SK-N-SH (cell line): ENCODE measurements around the gene MYH15. TPM values are rescaled to one million over a fixed set of nuclear protein-coding genes. Genes with fewer than 3 reads are reported as not detected.

Experiments used
- CTCF ChIA-PET: fragments of 300-600, 350-600 bp; formaldehyde crosslinking; extraction: SDS; loops from one replicate; lab custom pipeline; 2021; lab: Yijun Ruan, JAX
- POLR2A ChIA-PET: fragments of 350-600 bp; sonication (Branson Sonifier 250); formaldehyde crosslinking; extraction: SDS; loops from one replicate; lab custom pipeline; 2020; ENCODE audit warnings: antibody characterized with exemption, inconsistent platforms; lab: Yijun Ruan, JAX
- DNase-seq: peaks from one replicate; pipeline ENCODE4 v3.0.0; 2012
- H2AFZ ChIP-seq: fragments of 200-600 bp; sonication (generic); 2 replicates; pipeline ENCODE4 v1.8.1; 2016; ENCODE audit warnings: antibody characterized with exemption, mild to moderate bottlenecking, low read depth
- H3F3A ChIP-seq: fragments of 200-600 bp; sonication (generic); replicated peaks from 2 replicates; pipeline ENCODE3; 2016; ENCODE audit warnings: antibody characterized with exemption, mild to moderate bottlenecking; ENCODE audit not compliant: insufficient read depth
- H3K27ac ChIP-seq, 2 experiments: fragments of 200-500 bp in 1 of 2; fragments of 200-600 bp in 1 of 2; sonication (Bioruptor generic) in 1 of 2; sonication (generic), shearing (Covaris generic) in 1 of 2; 2 replicates each; pipeline versions ENCODE4 v1.5.1 to v1.6.1; 2014 to 2016; ENCODE audit warnings: low read depth in 2 of 2, inconsistent platforms in 1 of 2, low read length in 1 of 2, mild to moderate bottlenecking in 1 of 2, mixed read lengths in 1 of 2
- H3K27me3 ChIP-seq: fragments of 200-600 bp; sonication (generic), shearing (Covaris generic); 2 replicates; pipeline ENCODE4 v1.6.1; 2016; ENCODE audit warnings: mixed run types; ENCODE audit not compliant: insufficient read depth
- H3K36me3 ChIP-seq, 2 experiments: fragments of 200-500 bp in 1 of 2; fragments of 200-600 bp in 1 of 2; sonication (Bioruptor generic) in 1 of 2; sonication (generic) in 1 of 2; replicated peaks in 1 of 2; 2 replicates each; pipeline versions ENCODE3 to v1.5.1; 2014 to 2016; ENCODE audit warnings: low read length in 1 of 2, mild to moderate bottlenecking in 1 of 2; ENCODE audit not compliant: insufficient read depth in 2 of 2, control insufficient read depth in 1 of 2
- H3K4me1 ChIP-seq, 2 experiments: fragments of 200-500 bp in 1 of 2; fragments of 200-600 bp in 1 of 2; sonication (Bioruptor generic) in 1 of 2; sonication (generic), shearing (Covaris generic) in 1 of 2; 2 replicates each; pipeline versions ENCODE4 v1.5.1 to v1.6.1; 2014 to 2016; ENCODE audit warnings: low read depth in 1 of 2, low read length in 1 of 2, mixed run types in 1 of 2; ENCODE audit not compliant: insufficient read depth in 2 of 2, control insufficient read depth in 1 of 2
- H3K4me2 ChIP-seq: fragments of 200-600 bp; sonication (generic), shearing (Covaris generic); 2 replicates; pipeline ENCODE4 v1.6.1; 2017; ENCODE audit warnings: mixed run types
- H3K4me3 ChIP-seq, 2 experiments: fragments of 200-500 bp in 1 of 2; fragments of 200-600 bp in 1 of 2; sonication (Bioruptor generic) in 1 of 2; sonication (generic), shearing (Covaris generic) in 1 of 2; 2 replicates each; pipeline versions ENCODE4 v1.5.1 to v1.8.1; 2014 to 2016; ENCODE audit warnings: low read depth in 2 of 2, inconsistent platforms in 1 of 2, low read length in 1 of 2, mild to moderate bottlenecking in 1 of 2, mixed read lengths in 1 of 2, moderate library complexity in 1 of 2
- H3K79me2 ChIP-seq: fragments of 200-600 bp; sonication (generic); 2 replicates; pipeline ENCODE4 v1.8.1; 2017; ENCODE audit warnings: mild to moderate bottlenecking; ENCODE audit not compliant: insufficient read depth
- H3K9ac ChIP-seq: fragments of 200-600 bp; sonication (generic); 2 replicates; pipeline ENCODE4 v1.6.1; 2017; ENCODE audit warnings: mixed run types
- H3K9me2 ChIP-seq: fragments of 200-600 bp; sonication (generic); 2 replicates; pipeline ENCODE4 v1.6.1; 2017; ENCODE audit warnings: mixed run types
- H3K9me3 ChIP-seq: fragments of 200-600 bp; sonication (generic); 2 replicates; pipeline ENCODE4 v1.6.1; 2017; ENCODE audit warnings: mixed run types, mild to moderate bottlenecking, moderate library complexity
- H4K20me1 ChIP-seq: fragments of 200-600 bp; sonication (generic); 2 replicates; pipeline ENCODE4 v1.6.1; 2017; ENCODE audit warnings: mild to moderate bottlenecking, mixed run types; ENCODE audit not compliant: insufficient read depth
- CHD2 ChIP-seq: fragments of 150-350 bp; IDR thresholded peaks from 2 replicates; pipeline ENCODE4 v1.6.1; 2018; ENCODE audit warnings: low read length; ENCODE audit not compliant: partially characterized antibody
- EZH2phosphoT487 ChIP-seq: fragments of 200-600 bp; sonication (generic); IDR thresholded peaks from 2 replicates; pipeline ENCODE4 v1.6.1; 2017; ENCODE audit warnings: low read depth, mixed run types, mild to moderate bottlenecking, antibody characterized with exemption, moderate library complexity, borderline replicate concordance
- FOXJ3 ChIP-seq: sonication (generic); formaldehyde crosslinking; IDR thresholded peaks from 2 replicates; pipeline ENCODE4 v1.5.1; 2020; ENCODE audit warnings: mild to moderate bottlenecking, missing genetic modification reagents
- MEF2A ChIP-seq: IDR thresholded peaks from 2 replicates; pipeline ENCODE4 v1.4.0; 2012; ENCODE audit warnings: low read depth, borderline replicate concordance
- RAD21 ChIP-seq: IDR thresholded peaks from 2 replicates; pipeline ENCODE4 v1.6.1; 2012; ENCODE audit warnings: mild to moderate bottlenecking, low read length
- RCOR1 ChIP-seq: fragments of 150-350 bp; IDR thresholded peaks from 2 replicates; pipeline ENCODE4 v1.6.1; 2017; ENCODE audit warnings: antibody characterized with exemption, low read length
- SIN3A ChIP-seq: IDR thresholded peaks from 2 replicates; pipeline ENCODE4 v1.6.1; 2012; ENCODE audit warnings: low read depth, mild to moderate bottlenecking, low read length, moderate library complexity, borderline replicate concordance
- SMC3 ChIP-seq: IDR thresholded peaks from 2 replicates; pipeline ENCODE4 v1.6.1; 2012; ENCODE audit warnings: low read depth, low read length, improper control_type of control experiment
- TAF1 ChIP-seq: IDR thresholded peaks from 2 replicates; pipeline ENCODE4 v1.6.1; 2012; ENCODE audit warnings: low read depth, mild to moderate bottlenecking, low read length, moderate library complexity, borderline replicate concordance
- WGBS: methylation state at CpG from one replicate; pipeline ENCODE4 v1.1.6; 2017; ENCODE audit warnings: low lambda C conversion rate; 5-methylcytosine and 5-hydroxymethylcytosine counted together
- polyA plus RNA-seq, 3 experiments: library from polyadenylated mRNA; depleted of rRNA; stranded (reverse); fragments of >200 nt; gene quantifications; 2 replicates each; pipeline ENCODE4 v1.2.3, GENCODE V29; 2012
- TF ChIP-seq, protein P1 (sequence below): IDR thresholded peaks from 2 replicates; pipeline ENCODE4 v1.4.0; 2012; ENCODE audit warnings: low read depth, borderline replicate concordance

The MYH15 gene
- polyA plus RNA-seq, 1 of the 3 experiments (the other 2 are of a cell fraction) = 2.1 TPM

DNA sequence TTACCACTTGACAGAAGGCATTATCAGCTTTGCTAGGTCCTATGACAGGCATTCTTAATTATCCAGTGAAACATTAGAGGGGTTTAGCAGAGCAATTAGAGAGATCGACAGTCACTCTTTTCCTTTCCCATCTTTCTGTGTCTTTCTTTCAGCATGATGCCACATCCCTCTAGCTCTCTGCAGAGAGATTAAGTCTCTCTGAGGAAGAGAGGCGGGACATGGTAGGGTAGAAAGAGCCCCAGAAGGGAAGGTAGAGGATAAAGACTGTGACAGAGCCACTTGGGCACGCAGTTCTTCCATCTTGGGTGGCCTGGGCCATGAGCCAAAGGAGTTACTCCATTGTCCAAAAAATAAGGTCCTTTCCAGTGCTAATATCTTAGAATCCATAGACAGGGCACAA is 158.2 kb downstream of the MYH15 start:
- 51% methylated on average over 3 of the region's 3 CpGs for WGBS
- no peaks in the 10 kb centered on the region for H4K20me1 ChIP-seq
- H3K9me3 ChIP-seq = no peaks in the 10 kb centered on the region
- no peak overlapping the region; a peak in 1 of 4 replicates for H3K27ac ChIP-seq
- H3K4me1 ChIP-seq = peaks cover 0 to 2% of the 10 kb centered on the region in 2 experiments; a peak in 2 of 4 replicates
- H3K9me2 ChIP-seq = no peaks in the 10 kb centered on the region
- H3K79me2 ChIP-seq = no peaks in the 10 kb centered on the region
- H3K9ac ChIP-seq = no peak overlapping the region
- DNase-seq = no peak
- H3K4me2 ChIP-seq = no peak overlapping the region
- CTCF ChIA-PET = interaction anchor here (1.2 kb wide), 1 partner anchor 126 kb away, joined by 4 read pairs; no protein-coding TSS in a partner anchor
- no peaks in the 10 kb centered on the region for H3F3A ChIP-seq
- H3K4me3 ChIP-seq = no peak overlapping the region
- H2AFZ ChIP-seq = no peak overlapping the region
- H3K27me3 ChIP-seq = no peaks in the 10 kb centered on the region
- POLR2A ChIA-PET = no interaction called here
- H3K36me3 ChIP-seq = no peaks in the 10 kb centered on the region
- TF ChIP-seq MEF2A (no peak), TAF1 (no peak)

DNA sequence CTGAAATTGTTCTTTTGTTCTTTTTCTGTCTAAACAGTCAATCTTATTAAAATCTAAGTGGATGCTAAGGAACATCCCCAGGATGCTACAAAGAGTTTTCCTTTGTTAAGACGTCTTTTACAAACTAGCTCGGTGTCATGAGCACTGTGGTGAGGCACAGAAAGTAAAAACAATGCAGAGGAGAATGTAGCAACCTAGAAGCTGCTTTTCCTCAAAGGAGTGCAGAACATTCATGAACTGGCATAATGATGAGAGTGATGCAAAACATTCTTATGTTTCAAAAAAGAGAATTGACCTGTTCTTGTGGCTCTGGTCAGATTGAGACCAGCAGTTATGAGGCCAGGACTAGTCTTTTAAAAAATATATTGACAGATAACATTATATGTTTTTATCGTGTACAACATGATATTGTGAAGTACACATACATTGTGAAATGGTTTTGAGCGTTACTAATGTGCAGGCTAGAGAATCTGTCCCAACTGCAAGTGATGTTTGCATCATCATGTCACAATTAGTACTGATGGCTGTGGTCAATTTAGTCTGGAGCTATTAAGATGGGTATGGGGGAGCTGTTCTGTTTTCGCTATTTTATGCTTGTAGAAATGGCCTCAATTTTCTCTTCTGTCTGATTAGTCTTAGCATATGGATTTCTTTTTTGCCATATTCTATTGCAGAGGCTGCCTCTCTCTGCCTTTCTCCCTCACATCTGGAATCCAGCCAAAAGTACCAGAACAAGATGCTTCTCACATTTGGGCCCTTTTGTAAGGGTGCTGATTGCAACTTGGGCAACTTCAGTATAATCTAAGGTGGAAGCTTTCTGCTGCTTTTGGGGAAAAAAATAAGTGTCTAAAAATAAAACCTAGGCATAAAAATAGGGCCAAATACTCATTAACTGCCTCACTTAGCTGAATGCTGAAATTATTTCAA is 163.8 kb downstream of the MYH15 start:
- Histone ChIP-seq H3K9me2 (no peaks in the 10 kb centered on the region), H3K79me2 (no peaks in the 10 kb centered on the region), H3F3A (no peaks in the 10 kb centered on the region), H3K4me2 (no peak overlapping the region), H3K9me3 (no peaks in the 10 kb centered on the region), H3K4me3 (no peak overlapping the region), H3K9ac (no peak overlapping the region), H3K4me1 (no peaks in the 10 kb centered on the region), H3K27me3 (no peaks in the 10 kb centered on the region), H4K20me1 (no peaks in the 10 kb centered on the region), H2AFZ (no peak overlapping the region), H3K36me3 (no peaks in the 10 kb centered on the region), H3K27ac (no peak overlapping the region)
- CTCF ChIA-PET = no interaction called here
- TF ChIP-seq RAD21 (no peak), RCOR1 (no peak), SMC3 (no peak), FOXJ3 (CRISPR knock-in tag) (no peak)
- POLR2A ChIA-PET = no interaction called here
- no peak for DNase-seq
- 78% methylated on average over 5 of the region's 5 CpGs for WGBS

GRCh38 chr3:108345492-108346205 is 164.7 kb downstream of the MYH15 start:
- ChIA-PET CTCF (interaction anchor here (1.3 to 1.8 kb wide), 2 partner anchors 13 to 55 kb away, joined by 3 to 5 read pairs; no protein-coding TSS in a partner anchor), POLR2A (no interaction called here)
- no peak for DNase-seq

More at GRCh38 chr3:108345492-108346205, 164.7 kb downstream of the MYH15 start:
- H3K9me3 ChIP-seq = no peaks in the 10 kb centered on the region
- H2AFZ ChIP-seq = no peak overlapping the region
- H4K20me1 ChIP-seq = no peaks in the 10 kb centered on the region
- no peaks in the 10 kb centered on the region for H3K4me1 ChIP-seq
- no peaks in the 10 kb centered on the region for H3K9me2 ChIP-seq
- H3K27ac ChIP-seq = no peak overlapping the region
- H3K36me3 ChIP-seq = no peaks in the 10 kb centered on the region
- no peak overlapping the region for H3K4me3 ChIP-seq
- TF ChIP-seq, protein P1, sequence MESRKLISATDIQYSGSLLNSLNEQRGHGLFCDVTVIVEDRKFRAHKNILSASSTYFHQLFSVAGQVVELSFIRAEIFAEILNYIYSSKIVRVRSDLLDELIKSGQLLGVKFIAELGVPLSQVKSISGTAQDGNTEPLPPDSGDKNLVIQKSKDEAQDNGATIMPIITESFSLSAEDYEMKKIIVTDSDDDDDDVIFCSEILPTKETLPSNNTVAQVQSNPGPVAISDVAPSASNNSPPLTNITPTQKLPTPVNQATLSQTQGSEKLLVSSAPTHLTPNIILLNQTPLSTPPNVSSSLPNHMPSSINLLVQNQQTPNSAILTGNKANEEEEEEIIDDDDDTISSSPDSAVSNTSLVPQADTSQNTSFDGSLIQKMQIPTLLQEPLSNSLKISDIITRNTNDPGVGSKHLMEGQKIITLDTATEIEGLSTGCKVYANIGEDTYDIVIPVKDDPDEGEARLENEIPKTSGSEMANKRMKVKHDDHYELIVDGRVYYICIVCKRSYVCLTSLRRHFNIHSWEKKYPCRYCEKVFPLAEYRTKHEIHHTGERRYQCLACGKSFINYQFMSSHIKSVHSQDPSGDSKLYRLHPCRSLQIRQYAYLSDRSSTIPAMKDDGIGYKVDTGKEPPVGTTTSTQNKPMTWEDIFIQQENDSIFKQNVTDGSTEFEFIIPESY = no peak
- TF ChIP-seq RCOR1 (no peak), CHD2 (no peak), EZH2phosphoT487 (no peak), RAD21 (no peak), SIN3A (no peak)
- H3K9ac ChIP-seq = no peak overlapping the region
- no peaks in the 10 kb centered on the region for H3K79me2 ChIP-seq
- H3K4me2 ChIP-seq = no peak overlapping the region
- 38% methylated on average over 6 of the region's 6 CpGs for WGBS
- H3K27me3 ChIP-seq = no peaks in the 10 kb centered on the region
- no peaks in the 10 kb centered on the region for H3F3A ChIP-seq
